ENCODE data around the gene CEP170.

Gene CEP170

GRCh38 chr1:243260221-243260880 is 5.3 kb upstream of the CEP170 start:
- TF ChIP-seq CTCF (IDR thresholded peaks at IDR 0.05; ENCODE audit: borderline replicate concordance, insufficient read depth, low read depth, low read length): no peak

GRCh38 chr1:243258731-243259130 is 3.6 kb upstream of the CEP170 start:
- TF ChIP-seq CTCF (IDR thresholded peaks at IDR 0.05; ENCODE audit: borderline replicate concordance, insufficient read depth, low read depth, low read length): no peak
- no peak overlapping the region for H3K4me3 ChIP-seq (ENCODE audit: low read depth, low read length)

More at GRCh38 chr1:243260221-243260880, 5.3 kb upstream of the CEP170 start:
- H3K4me3 ChIP-seq (ENCODE audit: low read depth, low read length): no peak overlapping the region

- H3K4me3 ChIP-seq (ENCODE audit: low read depth, low read length): no peak overlapping the region
- TF ChIP-seq CTCF (IDR thresholded peaks at IDR 0.05; ENCODE audit: borderline replicate concordance, insufficient read depth, low read depth, low read length): no peak
Observed at GRCh38 chr1:243257189-243257588, 2.1 kb upstream of the CEP170 start.

- H3K4me3 ChIP-seq (ENCODE audit: low read depth, low read length): peak overlapping the region; percentile 90
- no peak for TF ChIP-seq CTCF (IDR thresholded peaks at IDR 0.05; ENCODE audit: borderline replicate concordance, insufficient read depth, low read depth, low read length)
Observed at GRCh38 chr1:243256590-243256989, 1.5 kb upstream of the CEP170 start.

GRCh38 chr1:243255791-243256512 is 871 bp upstream of the CEP170 start, which contains the start of gene SDCCAG8:
Gene SDCCAG8, plus strand, starts transcription at chr1:243256041. Its CDS starts 133 bp downstream, at chr1:243256174.
- peak within 1 kb of the TSS; percentile 90 for H3K4me3 ChIP-seq (ENCODE audit: low read depth, low read length)
- TF ChIP-seq CTCF (IDR thresholded peaks at IDR 0.05; ENCODE audit: borderline replicate concordance, insufficient read depth, low read depth, low read length): no peak

- TF ChIP-seq CTCF (IDR thresholded peaks at IDR 0.05; ENCODE audit: borderline replicate concordance, insufficient read depth, low read depth, low read length): no peak
- H3K4me3 ChIP-seq (ENCODE audit: low read depth, low read length): peak overlapping the region; percentile 90
Observed at GRCh38 chr1:243254233-243254926, 701 bp downstream of the CEP170 start.

All from GM12875 (cell line).